ENCODE data around the gene ZFP57.
A peak's percentile ranks its signal among the peaks of the same experiment; 100 is the strongest.

ZFP57 gene

GRCh38 chr6:29651413-29652197 lies 29.3 kb downstream of the ZFP57 start:
- no peak for DNase-seq

GRCh38 chr6:29649701-29650673 lies 31.0 kb downstream of the ZFP57 start:
- DNase-seq, result peak; percentile 54

- no peak for DNase-seq
Measured at GRCh38 chr6:29647927-29648642, 32.9 kb downstream of the ZFP57 start.

GRCh38 chr6:29641430-29642148 lies 39.4 kb downstream of the ZFP57 start:
- no peak for DNase-seq

- DNase-seq, result no peak
Measured at GRCh38 chr6:29637247-29637646, 43.7 kb downstream of the ZFP57 start.

- DNase-seq, result no peak
Measured at GRCh38 chr6:29633534-29633905, 47.4 kb downstream of the ZFP57 start.

- DNase-seq, result peak; percentile 44
Measured at GRCh38 chr6:29632789-29633533, 48.0 kb downstream of the ZFP57 start, which contains the start of gene GABBR1. TSS of gene GABBR1 (minus strand) at chr6:29633183. CDS start at chr6:29632385, 798 bp downstream.

- peak; percentile 47 for DNase-seq
Measured at GRCh38 chr6:29631860-29632731, 48.9 kb downstream of the ZFP57 start.

GRCh38 chr6:29631209-29631810 lies 49.6 kb downstream of the ZFP57 start:
- no peak for DNase-seq

GRCh38 chr6:29630315-29630714 lies 50.6 kb downstream of the ZFP57 start:
- no peak for DNase-seq

GRCh38 chr6:29629571-29629970 lies 51.4 kb downstream of the ZFP57 start:
- DNase-seq, result no peak

- peak; percentile 12 for DNase-seq
Measured at GRCh38 chr6:29628419-29629281, 52.3 kb downstream of the ZFP57 start.

- DNase-seq, result peak; percentile 35
Measured at GRCh38 chr6:29627755-29628418, 53.1 kb downstream of the ZFP57 start.

GRCh38 chr6:29626948-29627754 lies 53.8 kb downstream of the ZFP57 start:
- peak; percentile 15 for DNase-seq

GRCh38 chr6:29625337-29625930 lies 55.5 kb downstream of the ZFP57 start:
- no peak for DNase-seq

GRCh38 chr6:29624520-29624961 lies 56.4 kb downstream of the ZFP57 start:
- no peak for DNase-seq

Measured in activated gamma-delta T cell (primary cell).